ENCODE measurements around the gene DNAJC12. TPM values are rescaled to one million over a fixed set of nuclear protein-coding genes. Genes with fewer than 3 reads are reported as not detected.
"Not testable (repeated sequence)": the region's sequence is repeated elsewhere in the genome, so short reads cannot be mapped to it uniquely, and the experiment has no call there.

The DNAJC12 gene
- total RNA-seq, 1 donor = 1.9 TPM

DNA sequence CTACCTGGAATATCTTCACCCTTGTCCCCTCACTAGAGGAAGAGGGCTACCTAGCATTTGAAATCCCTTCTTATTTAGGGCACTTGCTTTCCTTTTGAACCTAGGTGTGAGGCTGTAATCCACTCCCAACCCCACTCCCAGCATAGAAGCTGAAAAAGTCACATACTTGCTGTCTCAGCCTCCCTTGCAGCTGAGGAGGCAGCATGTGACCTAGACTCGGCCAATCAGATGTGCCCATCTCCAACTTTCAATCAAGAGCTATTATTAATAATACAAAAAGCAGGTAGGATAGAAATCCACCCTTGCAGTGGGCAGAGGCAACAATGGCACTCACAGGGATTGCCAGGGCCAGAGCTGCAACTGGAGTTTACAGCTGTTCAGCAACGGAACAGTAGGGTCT is 70.7 kb downstream of the DNAJC12 start:
- DNase-seq (ENCODE audit: low read depth in 2 of 3, low spot score in 2 of 3) = no peak

DNA sequence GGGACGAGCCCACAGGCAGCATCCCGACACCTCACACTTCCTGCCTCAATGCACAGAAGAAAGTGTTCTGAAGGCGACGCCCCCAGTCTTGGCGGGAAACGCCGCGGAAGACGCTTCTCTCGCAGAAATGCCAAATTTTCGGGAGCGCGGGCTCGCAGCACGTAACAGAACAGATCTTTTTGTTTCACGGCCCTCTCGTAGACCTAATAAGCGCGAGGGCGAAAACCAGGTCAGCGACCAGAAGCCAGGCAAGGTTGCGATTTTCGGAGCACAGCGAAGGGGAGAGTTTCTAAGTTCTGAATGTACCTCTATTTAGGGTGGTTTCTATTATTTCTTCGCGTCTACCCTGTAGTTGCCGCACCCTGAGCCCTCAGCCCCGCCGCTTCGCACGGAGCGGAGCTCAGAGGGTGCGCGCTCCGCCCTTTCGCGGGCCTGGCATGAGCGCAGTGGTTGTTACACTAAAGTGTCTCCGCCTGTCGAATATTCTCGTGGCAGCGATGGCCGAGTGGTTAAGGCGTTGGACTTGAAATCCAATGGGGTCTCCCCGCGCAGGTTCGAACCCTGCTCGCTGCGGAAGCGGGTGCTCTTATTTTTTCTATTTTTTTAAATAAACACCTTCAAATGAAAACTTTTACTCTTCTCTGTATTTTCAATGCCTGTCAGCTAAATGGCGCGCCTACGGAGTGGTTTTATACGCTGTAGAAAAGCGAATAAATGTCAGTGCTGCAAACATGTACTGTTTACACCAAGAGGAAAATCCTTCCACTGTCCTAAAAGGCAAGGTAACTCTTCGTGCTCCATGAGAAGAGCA is 73.8 kb downstream of the DNAJC12 start:
- DNase-seq (ENCODE audit: low read depth in 2 of 3, low spot score in 2 of 3) = peak; percentile 92 to 99 (median 97)

DNA sequence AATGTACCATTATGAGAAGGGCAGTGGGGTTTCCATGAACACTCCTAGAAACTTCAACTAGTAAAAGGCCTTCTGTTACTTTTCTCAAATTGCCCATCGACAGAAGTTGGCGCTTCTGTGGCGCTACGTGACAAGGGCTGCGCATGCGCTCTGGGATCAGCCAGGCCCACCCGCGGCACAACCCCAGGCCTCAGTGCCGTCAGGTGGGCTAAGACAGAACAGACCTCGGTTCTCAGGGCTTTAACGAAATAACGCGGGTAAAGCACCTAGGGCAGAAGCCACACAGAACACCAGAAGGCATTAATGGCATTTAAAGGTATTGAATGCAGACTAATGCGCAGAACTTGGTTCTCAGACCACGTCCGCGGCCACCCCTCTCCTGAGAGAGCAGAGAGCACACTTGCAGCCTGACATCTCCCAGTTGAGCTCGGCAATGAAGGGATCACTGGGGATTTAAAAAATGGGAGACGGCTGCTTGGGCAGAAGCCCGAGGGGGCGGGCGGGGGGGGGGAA is 74.4 kb downstream of the DNAJC12 start:
- peak; percentile 71 to 85 (median 80) for DNase-seq (ENCODE audit: low read depth in 2 of 3, low spot score in 2 of 3)

DNA sequence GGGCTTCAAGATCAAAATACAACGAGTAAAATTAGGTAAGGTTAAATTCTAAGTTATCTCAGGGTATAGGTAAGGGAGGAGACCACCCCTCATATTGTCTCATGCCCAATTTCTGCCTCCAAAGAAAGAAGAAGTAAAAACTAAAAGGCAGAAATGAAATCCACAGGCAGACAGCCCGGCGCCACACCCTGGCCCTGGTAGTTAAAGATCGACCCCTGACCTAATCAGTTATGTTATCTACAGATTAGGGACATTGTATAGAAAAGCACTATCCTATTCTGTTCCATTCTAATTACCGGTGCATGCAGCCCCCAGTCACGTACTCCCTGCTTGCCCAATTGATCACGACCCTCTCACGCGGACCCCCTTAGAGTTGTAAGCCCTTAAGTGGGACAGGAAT is 75.4 kb downstream of the DNAJC12 start:
- not testable (repeated sequence) for DNase-seq (ENCODE audit: low read depth in 2 of 3, low spot score in 2 of 3)

DNA sequence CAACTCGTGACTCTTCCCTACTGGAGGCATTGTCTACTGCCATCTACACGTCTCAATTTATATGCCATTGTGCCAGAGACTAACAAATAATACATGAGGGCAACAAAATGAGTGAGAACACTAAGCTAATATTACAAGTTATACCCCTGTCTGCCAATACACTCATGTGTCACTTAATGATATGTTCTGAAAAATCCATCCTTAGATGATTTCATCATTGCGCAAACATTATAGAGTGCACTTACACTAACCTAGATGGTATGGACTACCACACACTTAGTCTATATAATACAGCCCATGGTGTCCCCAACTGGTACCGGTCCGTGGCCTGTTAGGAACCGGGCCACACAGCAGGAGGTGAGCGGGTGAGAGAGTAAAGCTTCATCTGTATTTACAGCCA is 77.7 kb downstream of the DNAJC12 start:
- DNase-seq (ENCODE audit: low read depth in 2 of 3, low spot score in 2 of 3) = no peak

Small RNA genes lying within 50 kb of the gene (small RNA-seq; reads per million reads assigned to genes)
- gene RN7SL394P (not detected), gene RNU6-1250P (not detected), gene RNU6-523P (not detected)

Other genes starting within 250 kb of the DNAJC12 start
- under 0.01 TPM for gene CTNNA3, start 142.0 kb downstream of the DNAJC12 start, total RNA-seq
- 6.7 TPM for gene SIRT1, start 46.5 kb upstream of the DNAJC12 start, total RNA-seq
- gene HERC4, start 237.1 kb upstream of the DNAJC12 start, total RNA-seq = 14.3 TPM

All from hematopoietic multipotent progenitor cell (in vitro differentiated cells).